ENCODE data around the gene RNF151. TPM values are rescaled to one million over a fixed set of nuclear protein-coding genes. Genes with fewer than 3 reads are reported as not detected.

The RNF151 gene
- total RNA-seq, 1 donor from 2014 or later = not detected

DNA sequence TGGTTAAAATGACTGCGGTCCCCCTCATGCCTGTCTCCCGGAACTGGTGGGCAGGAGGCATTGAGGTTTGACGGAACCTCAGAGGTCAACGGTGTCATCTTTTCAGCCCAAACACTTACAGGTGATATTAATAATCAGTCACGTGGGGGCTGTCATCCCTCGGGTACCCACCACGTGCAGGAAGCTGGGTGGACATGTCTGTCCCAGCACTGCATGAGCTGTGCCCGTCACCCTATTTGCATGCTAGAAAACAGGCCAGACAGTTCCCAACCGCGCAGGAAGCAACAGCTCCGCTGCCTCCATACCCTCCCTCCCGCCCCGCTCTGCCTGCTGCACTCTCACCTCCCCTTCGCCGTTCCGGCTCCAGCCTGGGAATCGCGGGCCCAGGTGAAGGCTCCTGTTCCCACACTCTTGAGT lies 24.5 kb downstream of the RNF151 start:
- TF ChIP-seq, protein P1, sequence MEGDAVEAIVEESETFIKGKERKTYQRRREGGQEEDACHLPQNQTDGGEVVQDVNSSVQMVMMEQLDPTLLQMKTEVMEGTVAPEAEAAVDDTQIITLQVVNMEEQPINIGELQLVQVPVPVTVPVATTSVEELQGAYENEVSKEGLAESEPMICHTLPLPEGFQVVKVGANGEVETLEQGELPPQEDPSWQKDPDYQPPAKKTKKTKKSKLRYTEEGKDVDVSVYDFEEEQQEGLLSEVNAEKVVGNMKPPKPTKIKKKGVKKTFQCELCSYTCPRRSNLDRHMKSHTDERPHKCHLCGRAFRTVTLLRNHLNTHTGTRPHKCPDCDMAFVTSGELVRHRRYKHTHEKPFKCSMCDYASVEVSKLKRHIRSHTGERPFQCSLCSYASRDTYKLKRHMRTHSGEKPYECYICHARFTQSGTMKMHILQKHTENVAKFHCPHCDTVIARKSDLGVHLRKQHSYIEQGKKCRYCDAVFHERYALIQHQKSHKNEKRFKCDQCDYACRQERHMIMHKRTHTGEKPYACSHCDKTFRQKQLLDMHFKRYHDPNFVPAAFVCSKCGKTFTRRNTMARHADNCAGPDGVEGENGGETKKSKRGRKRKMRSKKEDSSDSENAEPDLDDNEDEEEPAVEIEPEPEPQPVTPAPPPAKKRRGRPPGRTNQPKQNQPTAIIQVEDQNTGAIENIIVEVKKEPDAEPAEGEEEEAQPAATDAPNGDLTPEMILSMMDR (conservative IDR thresholded peaks at IDR 0.05) = no peak
- no peak overlapping the region for H3K27ac Mint-ChIP-seq (ENCODE audit: unreplicated experiment)
- H3K4me1 Mint-ChIP-seq = peaks cover 7% of the 10 kb centered on the region
- H3K9me3 Mint-ChIP-seq = no peaks in the 10 kb centered on the region
- peaks cover 25% of the 10 kb centered on the region for H3K36me3 Mint-ChIP-seq (ENCODE audit: low read depth)
- peak overlapping the region; percentile 51 for H3K4me3 Mint-ChIP-seq
- H3K27me3 Mint-ChIP-seq (ENCODE audit: low read depth) = peaks cover 72% of the 10 kb centered on the region
- no peak for DNase-seq (ENCODE audit: low read depth, low spot score)

DNA sequence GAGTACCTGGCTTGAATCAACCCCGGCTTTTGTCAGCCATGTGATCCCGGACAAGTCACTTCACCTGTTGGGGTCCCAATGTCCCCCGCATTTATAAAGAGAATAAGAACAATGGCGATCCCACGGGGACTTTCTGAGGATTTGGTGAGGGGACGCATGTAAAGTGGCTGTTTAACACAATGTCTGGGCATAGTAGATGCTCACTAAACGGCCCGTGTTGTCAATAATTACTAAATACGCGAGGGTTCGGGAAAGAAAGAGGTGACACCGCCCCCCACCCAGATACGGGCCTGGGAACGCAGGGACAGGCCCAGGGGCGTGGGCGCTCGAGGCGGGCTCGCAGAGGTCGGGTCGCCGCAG lies 24.9 kb downstream of the RNF151 start:
- TF ChIP-seq, protein P1 (conservative IDR thresholded peaks at IDR 0.05) = no peak
- H3K36me3 Mint-ChIP-seq (ENCODE audit: low read depth) = peaks cover 24% of the 10 kb centered on the region
- H3K27me3 Mint-ChIP-seq (ENCODE audit: low read depth) = peaks cover 70% of the 10 kb centered on the region
- H3K9me3 Mint-ChIP-seq = no peaks in the 10 kb centered on the region
- H3K27ac Mint-ChIP-seq (ENCODE audit: unreplicated experiment) = no peak overlapping the region
- H3K4me3 Mint-ChIP-seq = peak overlapping the region; percentile 51
- no peak for DNase-seq (ENCODE audit: low read depth, low spot score)
- peaks cover 7% of the 10 kb centered on the region for H3K4me1 Mint-ChIP-seq

DNA sequence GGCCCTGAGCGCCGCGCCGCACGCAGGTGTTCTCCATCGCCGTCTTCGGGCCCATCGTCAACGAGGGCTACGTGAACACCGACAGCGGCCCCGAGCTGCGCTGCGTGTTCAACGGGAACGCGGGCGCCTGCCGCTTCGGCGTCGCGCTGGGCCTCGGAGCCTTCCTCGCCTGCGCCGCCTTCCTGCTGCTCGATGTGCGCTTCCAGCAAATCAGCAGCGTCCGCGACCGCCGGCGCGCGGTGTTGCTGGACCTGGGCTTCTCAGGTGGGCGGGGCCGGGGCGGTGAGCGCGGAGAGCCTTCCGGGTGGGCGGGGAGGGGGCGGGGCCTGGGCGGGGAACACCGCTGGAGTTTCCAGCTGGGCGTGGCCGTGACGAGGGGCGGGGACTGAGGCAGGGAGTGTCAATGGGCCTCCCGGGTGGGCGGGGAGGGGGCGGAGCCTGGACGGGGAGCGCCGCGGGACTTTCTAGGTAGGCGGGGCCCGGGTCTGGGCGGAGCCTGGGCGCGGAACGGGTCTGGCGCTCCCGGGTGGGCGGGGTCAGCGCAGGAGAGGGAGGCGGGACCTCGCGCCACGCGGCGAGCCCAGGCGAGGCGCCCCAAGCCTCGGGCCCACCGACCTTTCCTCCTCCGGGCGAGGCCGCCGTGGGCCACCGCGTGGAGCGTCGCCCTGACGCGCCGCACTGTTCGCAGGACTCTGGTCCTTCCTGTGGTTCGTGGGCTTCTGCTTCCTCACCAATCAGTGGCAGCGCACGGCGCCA lies 25.5 kb downstream of the RNF151 start:
- peak; percentile 70 for DNase-seq (ENCODE audit: low read depth, low spot score)
- TF ChIP-seq, protein P1 (conservative IDR thresholded peaks at IDR 0.05) = no peak
- Mint-ChIP-seq H3K9me3 (no peaks in the 10 kb centered on the region), H3K36me3 (ENCODE audit: low read depth) (peaks cover 19% of the 10 kb centered on the region), H3K27me3 (ENCODE audit: low read depth) (peaks cover 65% of the 10 kb centered on the region), H3K4me1 (peaks cover 7% of the 10 kb centered on the region), H3K4me3 (no peak overlapping the region), H3K27ac (ENCODE audit: unreplicated experiment) (no peak overlapping the region)

DNA sequence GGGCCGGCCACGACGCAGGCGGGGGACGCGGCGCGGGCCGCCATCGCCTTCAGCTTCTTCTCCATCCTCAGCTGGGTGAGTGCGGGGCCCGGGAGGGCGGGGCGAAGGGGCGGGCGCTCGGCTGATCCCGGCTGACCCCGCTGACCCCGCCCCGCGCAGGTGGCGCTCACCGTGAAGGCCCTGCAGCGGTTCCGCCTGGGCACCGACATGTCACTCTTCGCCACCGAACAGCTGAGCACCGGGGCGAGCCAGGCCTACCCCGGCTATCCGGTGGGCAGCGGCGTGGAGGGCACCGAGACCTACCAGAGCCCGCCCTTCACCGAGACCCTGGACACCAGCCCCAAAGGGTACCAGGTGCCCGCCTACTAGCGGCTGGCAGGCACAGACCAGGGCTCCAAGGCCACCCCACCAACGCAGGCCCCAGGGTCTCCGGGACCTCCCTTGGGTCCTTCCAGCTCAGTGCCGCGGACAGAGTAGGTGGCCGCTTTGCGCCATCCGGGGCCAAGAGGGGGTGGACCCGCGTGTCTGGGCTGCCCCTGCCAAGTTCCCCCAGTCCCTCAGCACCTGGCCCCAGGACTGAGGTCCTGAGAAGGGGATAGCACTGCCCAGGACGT lies 26.2 kb downstream of the RNF151 start:
- no peak for DNase-seq (ENCODE audit: low read depth, low spot score)
- TF ChIP-seq, protein P1 (conservative IDR thresholded peaks at IDR 0.05) = no peak
- Mint-ChIP-seq H3K27ac (ENCODE audit: unreplicated experiment) (no peak overlapping the region), H3K9me3 (no peaks in the 10 kb centered on the region), H3K36me3 (ENCODE audit: low read depth) (peaks cover 16% of the 10 kb centered on the region), H3K4me3 (no peak overlapping the region), H3K4me1 (peaks cover 7% of the 10 kb centered on the region), H3K27me3 (ENCODE audit: low read depth) (peaks cover 59% of the 10 kb centered on the region)

DNA sequence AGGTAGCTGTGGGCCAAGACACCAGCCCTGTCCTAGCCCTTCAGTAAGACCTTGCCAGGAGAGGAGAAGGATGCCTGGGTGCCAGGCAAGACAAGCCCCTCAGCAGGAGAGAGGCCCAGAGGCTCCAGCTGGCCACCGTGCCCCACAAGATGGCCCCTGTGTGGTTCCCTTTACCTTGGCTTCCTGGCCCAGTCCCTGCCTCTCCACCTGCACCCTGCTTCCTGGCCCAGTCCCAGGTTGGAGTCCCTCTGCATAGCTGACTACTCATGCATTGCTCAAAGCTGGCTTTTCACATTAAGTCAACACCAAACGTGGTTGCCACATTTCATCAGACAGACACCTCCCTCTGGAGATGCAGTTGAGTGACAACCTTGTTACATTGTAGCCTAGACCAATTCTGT lies 27.1 kb downstream of the RNF151 start:
- H3K4me3 Mint-ChIP-seq = peak overlapping the region; percentile 78

More for the DNA sequence above, 27.1 kb downstream of the RNF151 start:
- Mint-ChIP-seq H3K36me3 (ENCODE audit: low read depth) (peaks cover 13% of the 10 kb centered on the region), H3K27me3 (ENCODE audit: low read depth) (peaks cover 50% of the 10 kb centered on the region), H3K27ac (ENCODE audit: unreplicated experiment) (no peak overlapping the region), H3K4me1 (peaks cover 4% of the 10 kb centered on the region), H3K9me3 (no peaks in the 10 kb centered on the region)
- DNase-seq (ENCODE audit: low read depth, low spot score) = no peak
- TF ChIP-seq, protein P1 (conservative IDR thresholded peaks at IDR 0.05) = no peak

All from neural crest cell (in vitro differentiated cells).